Thyroid gland (tissue), 4 donors: ENCODE results near the gene STAT2. TPM values are rescaled to one million over a fixed set of nuclear protein-coding genes. Genes with fewer than 3 reads are reported as not detected.

Source experiments
- DNase-seq, 2 donors: peaks; one replicate each; pipeline ENCODE4 v3.0.0-alpha.2; 2019
- H3K27ac ChIP-seq, 3 donors: fragments of 200-600 bp; sonication (generic); 1 replicate in 2 of 3; 2 replicates in 1 of 3; pipeline ENCODE4 v1.5.1; 2016 to 2019; ENCODE audit warnings: mild to moderate bottlenecking in 1 of 3, moderate library complexity in 1 of 3
- H3K27me3 ChIP-seq: fragments of 200-600 bp; sonication (generic); one replicate; pipeline ENCODE4 v1.5.1; 2019
- H3K36me3 ChIP-seq, 2 donors: fragments of 200-600 bp; sonication (generic); one replicate each; pipeline ENCODE4 v1.5.1; 2016 to 2019
- H3K4me1 ChIP-seq, 2 donors: fragments of 200-600 bp; sonication (generic); one replicate each; pipeline ENCODE4 v1.5.1; 2017 to 2019
- H3K4me3 ChIP-seq, 3 donors: fragments of 200-600 bp; sonication (generic); replicated peaks in 1 of 3; 1 replicate in 2 of 3; 2 replicates in 1 of 3; pipeline ENCODE4 v1.5.1; 2016; ENCODE audit warnings: mild to moderate bottlenecking in 1 of 3
- H3K9me3 ChIP-seq: fragments of 200-600 bp; sonication (generic); one replicate; pipeline ENCODE4 v1.5.1; 2017
- CTCF ChIP-seq, 6 experiments: fragments of 200-600 bp in 3 of 6; fragments of 450-650 bp in 3 of 6; sonication (generic) in 3 of 6; IDR thresholded peaks; one replicate each; pipeline ENCODE4 v1.5.1; 2016 to 2019; ENCODE audit warnings: antibody characterized with exemption in 6 of 6, mild to moderate bottlenecking in 2 of 6, inconsistent platforms in 1 of 6, moderate library complexity in 1 of 6
- POLR2A ChIP-seq, 2 donors: fragments of 450-650 bp; IDR thresholded peaks; one replicate each; pipeline ENCODE4 v1.6.1; 2017; ENCODE audit warnings: antibody characterized with exemption in 2 of 2, mild to moderate bottlenecking in 2 of 2, moderate library complexity in 1 of 2
- WGBS, 2 donors: methylation state at CpG; one replicate each; pipeline ENCODE4 v1.1.5; 2017; 5-methylcytosine and 5-hydroxymethylcytosine counted together
- intact Hi-C: fragments of 100-400 bp; cut with DNase I; formaldehyde crosslinking; loops from one replicate; pipeline ENCODE4 v1.15.1; 2023
- total RNA-seq, 4 donors: library from RNA; depleted of rRNA; stranded (reverse); fragments of >200 nt; gene quantifications; one replicate each; pipeline ENCODE4 v1.2.3, GENCODE V29; 2016

Gene STAT2
- total RNA-seq, 4 donors from 2014 or later: 121 to 166 (median 146) TPM

- TF ChIP-seq POLR2A (IDR thresholded peaks at IDR 0.05) (no peak), CTCF (IDR thresholded peaks at IDR 0.05) (no peak)
- 96 to 97% methylated on average over 16 of the region's 16 CpGs for WGBS, 2 donors
- intact Hi-C loops: no loop called here
- Histone ChIP-seq H3K27ac (no peak overlapping the region), H3K9me3 (no peaks in the 10 kb centered on the region), H3K4me3 (no peak overlapping the region), H3K4me1 (no peaks in the 10 kb centered on the region), H3K36me3 (no peaks in the 10 kb centered on the region), H3K27me3 (no peaks in the 10 kb centered on the region)
- no peak for DNase-seq
Observed at GRCh38 chr12:56382611-56383010, 22.7 kb upstream of the STAT2 start.

GRCh38 chr12:56377989-56378316 lies 18.0 kb upstream of the STAT2 start:
- no peaks in the 10 kb centered on the region for H3K27me3 ChIP-seq
- TF ChIP-seq POLR2A (IDR thresholded peaks at IDR 0.05) (no peak), CTCF (IDR thresholded peaks at IDR 0.05) (no peak)
- DNase-seq: no peak
- no peak overlapping the region for H3K4me3 ChIP-seq
- no peak overlapping the region for H3K27ac ChIP-seq
- H3K9me3 ChIP-seq: no peaks in the 10 kb centered on the region
- H3K36me3 ChIP-seq: no peaks in the 10 kb centered on the region
- H3K4me1 ChIP-seq: no peaks in the 10 kb centered on the region
- WGBS, 2 donors: 58 to 61% methylated on average over 1 of the region's 1 CpG
- intact Hi-C loops: no loop called here

- H3K36me3 ChIP-seq: no peaks in the 10 kb centered on the region
- H3K4me3 ChIP-seq: no peak overlapping the region
- no peak for TF ChIP-seq CTCF (IDR thresholded peaks at IDR 0.05)
- TF ChIP-seq POLR2A (IDR thresholded peaks at IDR 0.05): no peak
- no peaks in the 10 kb centered on the region for H3K27me3 ChIP-seq
- DNase-seq: no peak
- no peaks in the 10 kb centered on the region for H3K4me1 ChIP-seq
- WGBS, 2 donors: 67 to 80% methylated on average over 4 of the region's 4 CpGs
- intact Hi-C loops: no loop called here
- no peak overlapping the region for H3K27ac ChIP-seq
- no peaks in the 10 kb centered on the region for H3K9me3 ChIP-seq
Observed at GRCh38 chr12:56377310-56377988, 17.5 kb upstream of the STAT2 start.

- TF ChIP-seq POLR2A (IDR thresholded peaks at IDR 0.05): no peak
- no peak for TF ChIP-seq CTCF (IDR thresholded peaks at IDR 0.05)
- Histone ChIP-seq H3K9me3 (no peaks in the 10 kb centered on the region), H3K36me3 (no peaks in the 10 kb centered on the region), H3K27ac (no peak overlapping the region), H3K27me3 (no peaks in the 10 kb centered on the region), H3K4me1 (no peaks in the 10 kb centered on the region), H3K4me3 (no peak overlapping the region)
- intact Hi-C loops: no loop called here
- DNase-seq: no peak
- WGBS, 2 donors: 76 to 77% methylated on average over 11 of the region's 11 CpGs
Observed at GRCh38 chr12:56375598-56376434, 15.9 kb upstream of the STAT2 start.
